Cortex of kidney (tissue), 1 donor: ENCODE results near the gene EEF1E1.
A peak's percentile ranks its signal among the peaks of the same experiment; 100 is the strongest.

Experiments used
- DNase-seq: peaks from one replicate; lab custom pipeline; 2025; lab: John Stamatoyannopoulos, UW

The EEF1E1 gene

DNA sequence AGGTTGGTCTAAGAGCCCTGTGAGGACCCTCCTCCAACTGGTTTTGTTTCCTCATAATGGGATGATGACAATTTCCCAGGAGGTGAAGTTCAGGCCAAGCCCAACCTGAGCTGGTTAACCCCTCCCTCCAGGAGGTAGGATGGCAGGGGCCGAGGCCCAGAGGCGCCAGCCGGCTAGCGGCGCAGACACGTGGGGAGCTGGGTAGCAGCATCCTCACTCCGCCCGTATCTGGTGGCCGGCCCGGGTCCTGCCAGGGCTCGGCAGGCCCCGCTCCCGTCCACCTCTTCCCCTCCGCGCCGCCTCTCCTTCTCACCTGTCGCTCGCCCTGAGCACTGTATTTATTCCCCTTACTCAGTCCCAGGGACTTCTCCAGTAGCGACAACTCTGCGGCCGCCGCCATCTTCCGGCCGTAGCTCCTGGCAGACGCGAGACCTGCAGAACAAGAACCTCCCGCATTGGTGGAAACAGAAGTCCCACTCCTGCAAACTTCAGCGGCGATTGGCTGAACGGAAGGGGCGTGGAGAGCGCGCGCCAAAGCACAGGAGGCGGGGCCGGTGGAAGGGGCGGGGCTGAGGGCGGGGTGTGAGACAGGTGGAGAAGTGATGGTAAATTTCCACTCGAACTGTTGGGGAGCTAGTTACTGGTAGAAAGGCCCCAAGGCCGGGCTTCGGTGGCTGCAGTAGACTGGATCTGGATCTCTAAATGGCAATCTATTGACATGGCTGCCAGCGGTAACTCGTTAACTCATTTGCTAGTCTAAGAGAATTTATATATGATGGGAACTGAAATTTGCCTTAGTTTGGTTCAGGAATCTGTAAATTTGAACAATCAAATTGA lies at the start of gene EEF1E1:
TSS of gene EEF1E1 (minus strand) at position 427 of the 837 bp plus-strand sequence. CDS start at position 400, 27 bp downstream.
- peak; percentile 39 for DNase-seq

DNA sequence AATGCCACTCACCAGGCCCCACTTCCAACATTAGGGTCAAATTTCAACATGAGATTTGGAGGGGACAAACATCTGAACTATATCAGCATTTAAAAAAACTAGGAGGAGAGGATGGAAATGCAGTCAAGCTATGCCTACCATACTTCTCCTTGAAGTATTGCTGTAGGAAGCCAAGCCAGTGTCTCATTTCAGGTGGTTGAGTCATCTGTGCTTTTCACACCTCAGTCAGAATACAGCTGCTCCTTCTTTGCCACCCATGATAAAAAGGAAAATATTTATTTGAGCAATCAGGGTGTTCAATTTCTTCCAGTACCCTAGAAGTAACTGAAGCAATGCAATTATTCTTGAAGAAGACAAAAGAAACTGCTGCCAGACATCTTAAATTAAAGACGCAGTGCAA lies 47.0 kb upstream of the EEF1E1 start:
- DNase-seq: no peak

DNA sequence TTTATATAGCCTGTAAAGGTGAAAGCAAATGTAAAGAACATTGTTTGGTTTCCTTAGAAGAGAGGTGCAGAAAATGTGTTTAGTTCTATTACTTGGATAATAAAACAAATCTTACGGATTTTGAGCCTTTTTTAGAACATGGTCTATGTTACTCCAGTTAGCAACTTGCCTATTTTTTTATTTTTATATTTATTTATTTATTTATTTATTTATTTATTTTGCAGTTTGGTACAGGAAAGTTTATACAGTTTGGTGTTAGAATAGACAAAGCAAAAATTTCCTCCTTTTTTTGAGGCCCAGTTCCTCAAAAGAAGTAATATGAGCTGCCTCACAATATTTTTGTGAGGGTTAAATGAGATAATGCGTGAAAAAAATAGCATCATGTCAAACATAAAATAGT lies 41.6 kb upstream of the EEF1E1 start:
- no peak for DNase-seq

DNA sequence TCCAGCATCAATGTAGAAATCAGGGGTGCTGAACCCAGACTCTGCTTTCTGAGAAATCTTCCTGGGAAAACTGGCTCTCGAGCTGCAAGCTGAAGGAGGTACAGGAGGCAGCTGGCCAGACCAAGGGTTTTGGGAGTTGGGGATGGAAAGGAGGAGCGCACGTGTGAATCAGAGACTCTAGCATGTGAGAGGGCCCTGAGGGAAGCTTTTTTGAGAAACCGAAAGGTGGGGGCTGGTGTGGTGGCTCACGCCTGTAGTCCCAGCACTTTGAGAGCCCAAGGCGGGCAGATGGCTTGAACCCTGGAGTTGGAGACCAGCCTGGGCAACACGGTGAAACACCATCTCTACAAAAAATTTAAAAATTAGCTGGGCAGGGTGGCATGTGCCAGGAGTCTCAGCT lies 37.1 kb upstream of the EEF1E1 start:
- no peak for DNase-seq

DNA sequence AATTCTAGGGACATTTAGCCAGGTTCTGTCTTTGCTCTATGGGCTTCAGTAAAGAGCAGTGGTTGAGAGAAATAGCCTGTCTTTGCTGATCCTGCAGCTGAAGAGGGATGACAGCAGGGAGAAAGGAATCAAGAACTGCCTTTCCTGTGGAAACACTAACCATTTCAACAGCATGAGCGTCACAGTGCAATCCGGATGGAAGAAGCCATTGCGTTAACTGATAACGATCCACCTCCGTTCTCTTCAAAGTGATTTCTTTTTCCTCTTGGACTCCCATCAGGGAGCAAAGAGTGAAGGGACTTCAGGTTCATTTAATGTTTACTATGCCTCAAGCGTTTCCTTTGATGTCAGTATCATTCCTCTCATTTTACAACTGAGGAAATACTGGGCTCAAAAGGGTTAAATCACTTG lies 35.2 kb upstream of the EEF1E1 start:
- no peak for DNase-seq

DNA sequence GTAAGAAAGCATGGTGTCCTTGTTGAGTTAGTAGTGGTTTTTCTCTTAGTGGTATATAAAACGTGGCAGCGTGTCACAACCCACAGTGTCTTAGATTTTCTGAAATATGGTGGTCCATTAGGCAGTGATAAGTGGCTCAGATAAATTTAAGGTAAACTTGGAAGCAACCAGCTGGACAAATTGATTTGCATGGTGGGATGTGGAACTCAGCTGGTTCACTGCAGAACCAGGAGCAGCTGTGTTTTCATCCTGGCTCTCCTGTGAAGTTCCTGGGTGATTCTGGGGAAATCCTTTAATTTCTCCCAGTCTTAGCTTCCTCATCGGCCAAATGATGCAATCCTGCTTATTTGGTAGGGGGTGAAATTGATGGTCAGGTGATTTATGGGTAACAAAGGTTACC lies 32.9 kb upstream of the EEF1E1 start:
- no peak for DNase-seq

DNA sequence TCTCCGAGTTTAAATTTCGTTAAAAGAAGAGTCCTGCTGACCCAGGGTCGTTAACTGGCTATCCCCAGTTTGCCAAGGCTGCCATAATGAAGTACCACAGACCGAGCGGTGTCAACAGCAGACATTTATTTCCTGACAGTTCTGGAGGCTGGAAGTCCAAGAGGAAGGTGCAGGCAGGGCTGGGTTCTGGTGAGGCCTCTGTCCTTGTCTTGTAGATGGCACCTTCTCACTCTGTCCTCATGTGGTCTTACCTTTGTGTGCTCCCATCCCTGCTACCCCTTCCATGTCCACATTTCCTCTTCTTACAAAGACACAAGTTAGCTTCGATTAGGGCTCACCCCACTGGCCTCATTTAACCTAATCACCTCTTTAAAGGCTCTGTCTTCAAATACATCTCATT lies 29.8 kb upstream of the EEF1E1 start:
- no peak for DNase-seq

DNA sequence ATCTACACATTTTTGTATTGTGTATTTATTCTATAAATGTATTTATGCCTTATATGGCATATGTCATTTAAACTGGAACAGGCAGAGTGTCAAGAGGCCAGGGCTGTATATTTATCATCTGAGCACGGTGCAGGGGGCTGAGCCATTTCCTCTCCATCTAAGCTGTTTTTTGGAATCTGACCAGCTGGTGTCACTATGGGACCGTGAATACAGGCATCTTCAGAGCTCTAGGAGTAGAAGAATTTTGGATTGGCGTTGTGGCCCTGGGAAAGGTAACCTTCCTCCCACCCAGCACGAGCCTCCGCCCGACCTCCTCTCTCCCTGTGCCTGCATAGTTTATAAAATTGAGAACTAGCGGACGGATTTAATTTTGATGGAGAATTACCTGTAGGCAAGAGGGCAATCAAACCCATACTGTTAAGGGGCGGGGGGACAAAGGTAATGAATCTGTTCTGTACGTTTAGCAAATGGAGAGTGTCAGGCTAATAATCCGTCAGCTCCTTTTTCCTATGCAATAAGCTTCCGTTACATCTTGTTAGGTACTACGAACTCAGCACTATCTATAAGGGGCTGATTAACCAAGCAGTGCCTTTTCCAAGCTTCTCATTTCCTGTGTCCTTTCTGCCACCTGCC lies 29.0 kb upstream of the EEF1E1 start:
- DNase-seq: no peak

DNA sequence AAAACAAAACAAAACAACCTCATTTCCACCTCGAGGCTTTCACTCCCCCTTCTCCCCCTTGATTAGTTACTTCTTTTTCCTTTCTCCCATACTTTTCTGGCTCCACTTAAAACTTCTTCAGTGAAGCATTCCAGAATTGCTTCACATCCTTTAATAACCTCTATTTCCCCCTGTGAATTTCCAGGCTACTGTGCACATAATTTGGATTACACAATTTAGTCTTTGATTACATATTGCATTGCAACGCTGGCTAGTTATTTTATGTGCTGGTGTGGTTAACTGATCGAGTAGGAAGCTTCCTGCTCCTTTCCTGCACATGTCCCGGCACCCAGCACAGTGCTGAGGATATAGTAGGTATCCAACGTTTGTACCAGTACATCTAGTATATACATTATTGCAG lies 28.1 kb upstream of the EEF1E1 start:
- DNase-seq: no peak

DNA sequence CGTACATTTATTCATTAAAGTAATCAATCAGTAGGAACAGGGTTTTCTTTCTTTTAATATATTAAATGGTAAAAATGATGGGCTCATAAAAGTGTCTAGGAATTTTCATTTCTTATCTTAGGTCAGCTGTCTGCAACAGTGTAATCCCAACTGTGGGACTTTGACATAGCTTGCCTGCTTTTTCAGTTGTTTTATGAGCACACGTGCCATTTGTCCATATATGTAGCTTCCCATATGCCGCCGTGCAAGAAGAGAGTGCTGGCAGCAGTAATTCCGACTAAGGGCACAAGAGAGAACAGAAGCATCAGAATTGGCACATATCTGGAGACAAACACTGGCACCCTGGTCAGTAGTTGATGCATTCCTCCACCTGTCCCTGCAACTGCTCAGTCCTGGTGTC lies 20.9 kb upstream of the EEF1E1 start:
- DNase-seq: no peak

DNA sequence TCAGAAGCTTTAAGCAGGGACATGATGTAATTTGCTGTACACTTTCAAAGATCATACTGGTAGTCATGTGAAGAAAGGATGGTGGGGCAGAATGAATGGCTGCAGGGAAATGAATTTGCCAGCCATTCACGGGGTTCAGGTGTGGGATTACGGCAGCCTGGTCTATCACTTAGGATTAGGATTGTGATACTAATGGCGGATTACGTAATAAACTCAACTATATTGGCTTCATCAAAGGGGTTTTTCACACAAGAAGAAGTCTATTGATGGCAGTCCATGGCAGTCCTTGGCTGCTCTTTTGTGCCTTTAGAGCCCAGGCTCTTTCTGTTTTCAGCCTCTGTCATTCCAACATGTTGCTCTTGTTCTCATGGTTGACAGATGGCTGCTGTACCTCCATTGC lies 12.6 kb upstream of the EEF1E1 start:
- no peak for DNase-seq

DNA sequence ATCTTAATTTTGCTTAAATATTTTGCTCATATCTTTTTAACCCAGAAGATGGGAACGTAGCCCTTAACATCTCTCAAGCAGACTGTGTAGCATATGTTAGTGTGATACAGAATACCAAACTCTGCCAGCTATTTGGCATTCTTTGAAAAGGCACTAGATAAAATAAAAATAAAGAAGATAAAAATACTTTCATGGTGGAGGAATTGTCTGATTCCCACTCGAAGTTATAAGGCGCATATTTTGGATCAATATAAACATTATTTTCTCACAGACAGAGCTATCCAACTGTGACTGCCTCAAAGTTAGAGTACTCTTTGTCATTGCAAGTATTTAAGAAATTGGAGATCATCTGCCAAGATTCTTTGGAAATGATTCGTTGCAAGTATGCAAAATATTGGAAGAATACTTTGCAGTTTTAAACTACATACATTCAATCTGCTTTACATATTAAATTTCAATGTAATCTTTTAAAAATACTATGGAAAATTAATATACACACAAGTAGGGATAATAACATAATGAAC lies 10.8 kb upstream of the EEF1E1 start:
- DNase-seq: no peak

DNA sequence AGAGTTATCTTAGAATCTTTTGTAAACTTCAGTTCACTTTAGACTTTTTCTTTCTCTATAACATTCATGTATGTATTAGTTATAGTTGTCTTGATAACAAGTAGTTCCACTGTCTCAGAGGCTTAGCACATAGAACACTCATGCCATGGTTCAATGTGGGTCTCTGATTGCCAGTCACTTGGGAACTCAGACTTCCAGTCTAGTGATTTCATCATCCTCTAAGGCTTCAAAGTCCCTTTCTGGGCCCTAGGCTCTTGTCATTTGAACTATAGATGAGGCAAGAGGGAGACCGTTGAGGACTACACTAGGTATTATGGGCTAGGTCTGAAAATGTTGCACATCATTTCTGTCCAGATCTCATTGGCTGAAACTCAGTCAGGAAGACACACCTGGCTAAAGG lies 8.4 kb upstream of the EEF1E1 start:
- no peak for DNase-seq

DNA sequence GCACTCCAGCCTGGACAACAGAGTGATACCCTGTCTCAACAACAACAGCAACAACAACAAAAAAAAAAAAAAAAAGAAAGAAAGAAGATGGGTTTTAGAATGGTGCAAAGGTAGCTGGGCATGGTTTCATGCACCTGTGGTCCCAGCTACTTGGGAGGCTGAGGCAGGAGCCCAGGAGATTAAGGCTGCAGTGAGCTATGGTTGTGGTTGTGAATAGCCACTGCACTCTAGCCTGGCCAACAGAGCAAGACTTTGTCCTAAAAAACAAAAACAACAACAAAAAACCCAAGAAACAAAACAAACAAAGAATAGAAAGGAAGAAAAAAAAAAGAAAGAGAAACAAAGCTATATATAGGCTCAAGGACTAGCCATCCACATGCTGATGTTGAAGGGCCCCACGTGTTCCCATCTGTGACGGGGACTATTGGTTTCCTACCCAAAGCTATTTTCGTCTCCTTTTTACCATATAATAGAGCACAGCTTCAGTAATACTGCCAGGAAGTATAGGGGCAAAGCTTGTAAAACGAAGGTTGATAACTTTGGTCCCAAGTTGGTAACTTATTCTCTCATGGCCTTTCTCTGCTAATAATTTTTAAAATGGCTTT lies 7.9 kb upstream of the EEF1E1 start:
- no peak for DNase-seq

DNA sequence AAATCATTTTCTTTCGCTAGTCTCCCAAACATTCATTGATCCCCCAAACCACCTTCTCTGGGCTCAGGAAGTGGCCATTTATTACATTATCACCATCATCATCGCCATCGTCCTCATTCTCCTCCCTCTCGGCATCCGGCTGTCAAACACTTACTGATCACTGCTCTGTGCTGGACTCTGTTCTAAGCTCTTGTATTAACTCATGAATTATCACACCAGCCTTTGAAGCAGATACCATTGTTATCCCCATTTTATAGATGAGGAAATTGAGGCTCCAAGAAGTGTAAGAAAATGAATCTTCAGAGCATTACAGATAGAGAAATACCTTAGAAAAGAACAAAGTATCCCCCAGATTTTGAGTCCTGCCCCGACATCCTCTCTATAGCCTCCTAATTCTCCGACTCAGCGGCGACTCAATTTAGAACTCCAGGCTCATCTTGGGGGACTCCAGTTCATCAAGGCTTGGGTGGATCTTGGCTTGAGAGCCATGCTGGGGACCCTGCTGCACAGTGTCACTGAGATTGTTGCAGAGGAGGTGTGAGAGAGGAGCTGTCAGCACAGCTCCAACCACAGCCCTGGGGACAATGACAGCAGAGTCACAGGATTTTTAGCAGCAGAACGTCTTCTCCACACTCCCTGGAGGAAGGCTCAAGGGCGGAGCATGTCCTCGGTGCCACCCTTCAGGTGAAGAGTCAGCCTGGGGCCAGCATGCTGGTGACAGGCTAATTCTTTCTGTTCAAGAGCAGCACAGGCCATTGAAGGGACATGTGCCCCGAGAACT lies 6.6 kb upstream of the EEF1E1 start:
- DNase-seq: no peak

DNA sequence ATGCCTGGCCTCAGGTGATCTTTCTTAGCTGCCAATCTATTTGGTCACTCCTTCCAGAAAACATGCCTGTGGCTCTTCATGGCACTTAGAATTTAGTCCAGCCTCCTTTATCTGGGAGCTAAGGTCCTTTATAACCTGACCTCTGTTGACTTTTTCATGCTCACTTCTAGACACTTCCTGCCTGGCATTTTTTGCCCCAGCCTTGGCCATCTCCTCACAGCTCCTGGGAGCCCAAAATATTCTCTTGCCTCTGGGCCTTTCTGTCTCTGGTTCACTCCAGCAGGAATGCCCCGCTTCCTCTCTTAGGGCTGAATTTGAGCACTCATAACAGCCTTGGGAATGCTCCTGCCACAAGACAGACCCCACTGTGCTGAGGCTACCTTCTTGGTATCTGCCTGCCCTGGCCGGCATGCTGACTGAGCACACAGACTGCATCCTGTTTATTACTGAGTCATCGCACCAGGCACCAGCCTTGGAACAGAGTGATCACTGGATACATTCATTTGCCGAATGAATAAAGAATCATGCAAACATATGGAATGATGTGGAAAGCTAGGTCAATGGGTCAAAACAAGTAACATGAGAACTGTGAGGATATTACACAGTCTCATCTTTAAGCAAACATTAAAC lies 5.8 kb upstream of the EEF1E1 start:
- DNase-seq: no peak

DNA sequence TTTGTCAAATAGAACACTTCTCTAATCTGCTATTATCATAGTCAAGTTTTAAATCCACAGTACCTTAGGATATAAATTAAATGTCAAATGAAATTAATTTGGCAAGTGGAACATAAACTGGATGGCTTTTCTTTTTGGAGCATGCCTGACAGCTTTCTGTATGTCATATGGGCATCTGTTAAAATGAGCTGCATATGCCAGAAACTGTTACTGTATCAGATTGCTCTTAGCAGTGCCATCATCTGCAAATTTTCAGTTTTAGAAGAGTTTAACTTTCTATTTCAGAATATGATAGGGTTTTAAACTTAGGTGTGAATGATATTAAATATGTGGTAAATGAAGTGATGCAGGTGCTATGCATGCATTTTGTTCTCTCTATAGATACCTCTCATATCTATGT lies 3.4 kb upstream of the EEF1E1 start:
- no peak for DNase-seq

DNA sequence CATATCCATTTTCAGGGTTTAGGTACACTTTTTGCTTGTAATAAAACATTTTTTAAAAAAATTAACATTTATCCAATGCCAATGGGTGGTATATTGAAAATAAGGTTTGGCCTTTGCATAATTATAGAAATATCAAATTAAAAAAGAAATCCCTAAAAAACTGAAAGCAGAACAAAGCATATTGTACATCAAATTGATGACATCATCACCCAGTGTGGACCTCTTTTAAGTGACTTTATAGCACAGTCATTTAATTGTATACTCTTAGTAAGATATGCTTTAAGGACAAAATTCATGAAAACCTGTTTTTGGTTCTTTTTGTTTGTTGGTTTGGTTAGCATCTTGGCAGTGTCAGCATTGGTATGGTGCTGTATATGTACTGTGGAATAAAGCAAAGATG lies 1.4 kb upstream of the EEF1E1 start:
- DNase-seq: no peak

DNA sequence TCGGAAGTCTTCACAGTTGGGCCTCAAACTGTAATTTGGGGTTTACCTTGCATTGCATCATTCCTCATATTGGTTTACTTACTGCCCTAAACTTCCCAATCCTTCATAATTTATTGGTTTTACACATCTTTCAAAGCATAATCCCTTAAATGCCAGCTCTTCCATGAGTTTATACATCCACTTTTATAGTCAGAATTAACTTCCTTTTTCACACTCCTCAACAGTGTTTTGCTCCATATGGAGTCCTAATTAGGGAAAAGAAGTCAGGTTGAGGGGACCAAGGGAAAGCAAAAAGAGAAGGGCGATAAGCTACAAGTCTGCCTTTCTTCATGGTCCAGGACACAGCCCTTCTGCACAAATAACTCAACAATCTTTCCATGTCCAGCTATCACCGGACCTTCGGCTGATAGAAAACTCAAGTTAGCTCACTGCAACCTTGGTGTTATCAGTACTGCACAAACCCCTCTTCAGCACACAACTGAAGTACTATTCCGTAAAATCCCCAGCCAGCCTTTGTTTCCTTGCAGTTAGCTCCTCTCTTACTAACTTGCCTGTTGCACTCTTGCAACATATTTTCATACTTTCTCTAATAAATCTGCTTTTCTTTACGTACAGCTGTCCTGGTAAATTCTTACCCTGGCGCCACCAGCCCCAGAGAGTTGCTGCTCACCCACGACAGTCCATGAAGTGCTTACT lies 2.0 kb downstream of the EEF1E1 start:
- DNase-seq: no peak

DNA sequence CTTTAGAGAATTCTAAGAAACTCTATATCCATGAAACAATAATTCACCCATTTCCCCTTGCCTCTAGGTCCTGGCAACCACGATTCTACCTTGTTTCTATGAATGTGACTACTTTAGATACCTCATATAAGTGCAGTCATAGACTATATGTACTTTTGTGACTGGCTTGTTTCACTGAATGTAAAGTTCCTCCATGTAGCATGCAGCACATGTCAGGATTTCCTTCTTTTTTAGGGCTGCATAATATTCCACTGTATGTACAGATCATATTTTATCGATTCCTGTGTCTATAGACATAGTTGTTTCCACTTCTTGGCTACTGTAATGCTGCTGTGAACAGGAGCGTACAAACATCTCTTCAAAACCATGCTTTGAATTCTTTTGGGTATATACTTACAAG lies 11.7 kb downstream of the EEF1E1 start:
- DNase-seq: no peak

DNA sequence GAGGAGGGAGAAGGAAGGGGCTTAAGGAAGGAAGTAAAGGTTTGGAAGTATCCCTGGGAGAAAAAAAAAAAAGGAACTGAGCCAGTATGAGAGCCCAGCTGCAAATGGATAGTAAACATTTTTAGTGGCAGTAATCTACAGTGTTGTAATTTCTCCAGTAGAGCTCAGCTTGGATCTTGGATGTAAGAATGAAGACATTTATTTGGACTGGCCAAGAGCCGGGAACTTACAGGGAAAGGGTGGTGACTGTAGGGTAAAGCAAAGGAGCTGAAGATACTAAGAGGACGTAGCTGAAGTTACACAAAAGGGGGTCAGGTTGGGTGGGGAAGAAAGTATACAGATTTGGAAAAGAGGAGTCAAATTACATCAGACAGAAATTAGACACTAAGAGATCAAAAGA lies 13.5 kb downstream of the EEF1E1 start:
- DNase-seq: no peak
